AG04449 (cell line): ENCODE results near the gene TEX51.

Source experiments
- CTCF ChIA-PET: fragments of 350-600 bp; formaldehyde crosslinking; extraction: SDS; loops from one replicate; lab custom pipeline; 2021; ENCODE audit warnings: antibody characterized with exemption; lab: Yijun Ruan, JAX
- POLR2A ChIA-PET: fragments of 400-600, 350-600 bp; formaldehyde crosslinking; extraction: SDS; loops from one replicate; lab custom pipeline; 2020; ENCODE audit warnings: antibody characterized with exemption, inconsistent platforms; lab: Yijun Ruan, JAX
- DNase-seq: peaks from one replicate; pipeline ENCODE4 v3.0.0-alpha.2; 2010; ENCODE audit warnings: low read depth, low spot score
- H3K4me3 ChIP-seq: 2 replicates; pipeline ENCODE4 v1.5.1; 2011; ENCODE audit warnings: low read depth, mild to moderate bottlenecking, control low read depth, low read length
- CTCF ChIP-seq: IDR thresholded peaks from one replicate; pipeline ENCODE4 v1.5.1; 2011; ENCODE audit warnings: mild to moderate bottlenecking, moderate library complexity, low read length, control low read depth, inconsistent platforms; ENCODE audit not compliant: insufficient read depth; ENCODE audit errors: missing control alignments

The TEX51 gene

GRCh38 chr2:126852361-126852760, 46.3 kb upstream of the TEX51 start:
- ChIA-PET POLR2A (no interaction called here), CTCF (no interaction called here)
- no peak overlapping the region for H3K4me3 ChIP-seq
- DNase-seq = no peak
- no peak for TF ChIP-seq CTCF

DNA sequence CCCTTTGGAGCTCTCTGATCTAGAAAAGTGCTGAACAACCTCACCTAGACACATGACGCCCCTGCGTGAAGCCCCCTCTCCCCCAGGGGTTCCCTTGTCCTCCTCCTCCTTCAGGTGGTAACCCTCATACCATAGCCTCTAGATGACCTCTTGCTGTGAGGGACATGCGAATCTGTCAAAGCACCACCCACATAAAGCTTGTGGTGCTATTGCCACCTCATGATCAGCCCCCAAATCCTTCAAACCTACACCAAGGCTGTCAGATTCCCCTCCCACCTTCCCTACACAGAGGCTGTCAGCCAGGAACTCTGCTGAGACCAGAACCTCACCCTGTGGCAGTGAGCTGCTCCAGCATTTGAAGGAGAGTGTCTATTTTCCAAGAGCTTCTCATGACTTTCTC, 43.1 kb upstream of the TEX51 start:
- CTCF ChIA-PET = interaction anchor here (1.0 kb wide), 1 partner anchor 116 kb away, joined by 3 read pairs; no protein-coding TSS in a partner anchor
- POLR2A ChIA-PET = no interaction called here

GRCh38 chr2:126856403-126856802, 42.3 kb upstream of the TEX51 start:
- CTCF ChIA-PET = no interaction called here
- POLR2A ChIA-PET = no interaction called here
- no peak overlapping the region for H3K4me3 ChIP-seq
- DNase-seq = no peak
- TF ChIP-seq CTCF = no peak

More for the DNA sequence above, 43.1 kb upstream of the TEX51 start:
- TF ChIP-seq CTCF = no peak
- no peak overlapping the region for H3K4me3 ChIP-seq
- no peak for DNase-seq

DNA sequence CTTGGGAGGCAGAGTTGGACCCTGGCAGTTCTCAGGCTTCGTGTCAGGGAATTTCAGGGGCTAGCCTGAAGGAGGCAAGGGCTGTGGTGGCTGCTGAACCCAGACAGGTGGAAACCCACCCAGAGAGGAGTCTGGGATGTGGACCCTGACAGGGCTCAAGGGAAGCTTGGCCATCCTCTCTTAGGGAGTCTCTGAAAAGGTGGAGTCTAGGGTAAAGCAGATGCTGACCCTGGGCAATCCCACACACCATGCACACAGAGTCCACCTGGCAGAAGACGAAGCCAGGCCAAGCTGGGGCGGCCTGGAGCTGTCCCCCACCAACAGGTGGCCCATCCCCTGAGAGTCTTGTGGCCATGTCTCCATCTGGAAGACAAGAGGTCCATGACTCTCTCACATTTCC, 41.2 kb upstream of the TEX51 start:
- no peak overlapping the region for H3K4me3 ChIP-seq
- CTCF ChIA-PET = no interaction called here
- no peak for TF ChIP-seq CTCF
- DNase-seq = no peak
- POLR2A ChIA-PET = no interaction called here

DNA sequence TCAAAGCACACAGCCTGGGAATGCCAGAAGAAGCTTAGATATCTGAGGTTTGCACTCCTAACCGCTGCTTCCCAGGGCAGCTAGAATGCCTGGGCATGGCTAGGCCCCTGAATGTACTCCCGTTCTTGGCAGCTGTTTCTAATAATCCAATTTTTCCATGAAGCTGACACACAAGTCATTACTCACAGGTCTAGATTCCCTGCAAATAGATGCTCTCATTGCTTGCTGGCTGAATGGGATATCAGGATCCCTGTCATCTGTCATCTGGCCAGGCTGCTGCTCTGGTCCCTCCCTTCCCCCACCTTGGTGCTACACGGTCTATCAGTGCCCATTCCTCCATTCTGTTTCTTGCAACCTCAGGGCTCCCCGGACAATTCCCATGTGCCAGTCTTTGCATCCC, 40.7 kb upstream of the TEX51 start:
- ChIA-PET CTCF (no interaction called here), POLR2A (no interaction called here)
- no peak for TF ChIP-seq CTCF
- DNase-seq = no peak
- no peak overlapping the region for H3K4me3 ChIP-seq

DNA sequence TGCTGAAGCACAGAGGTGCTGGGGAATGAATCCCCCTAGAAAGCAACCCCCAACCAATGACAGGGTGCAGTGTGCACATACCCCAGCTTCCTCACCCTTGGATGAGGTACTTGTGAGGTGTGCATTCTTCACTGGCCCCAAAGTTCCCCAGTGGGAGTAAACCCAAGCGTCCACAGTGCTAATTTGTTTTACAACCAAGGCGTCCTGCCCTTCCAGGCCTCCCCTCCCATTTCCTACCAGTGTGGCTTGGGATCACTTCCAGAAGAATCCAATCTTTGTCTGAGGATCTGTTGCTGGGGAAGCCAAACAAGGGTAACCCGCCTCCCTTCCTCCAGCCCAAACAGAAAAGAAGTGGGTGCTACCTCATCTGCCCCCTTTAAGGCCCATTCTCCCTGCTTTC, 40.3 kb upstream of the TEX51 start:
- ChIA-PET CTCF (no interaction called here), POLR2A (no interaction called here)
- no peak for TF ChIP-seq CTCF
- no peak overlapping the region for H3K4me3 ChIP-seq
- DNase-seq = no peak
